ENCODE results near the gene RRM1. TPM values are rescaled to one million over a fixed set of nuclear protein-coding genes. Genes with fewer than 3 reads are reported as not detected.
"Not testable (repeated sequence)": the region's sequence is repeated elsewhere in the genome, so short reads cannot be mapped to it uniquely, and the experiment has no call there.

The RRM1 gene
- total RNA-seq (72.5 TPM), polyA plus RNA-seq (28.7 TPM)

DNA sequence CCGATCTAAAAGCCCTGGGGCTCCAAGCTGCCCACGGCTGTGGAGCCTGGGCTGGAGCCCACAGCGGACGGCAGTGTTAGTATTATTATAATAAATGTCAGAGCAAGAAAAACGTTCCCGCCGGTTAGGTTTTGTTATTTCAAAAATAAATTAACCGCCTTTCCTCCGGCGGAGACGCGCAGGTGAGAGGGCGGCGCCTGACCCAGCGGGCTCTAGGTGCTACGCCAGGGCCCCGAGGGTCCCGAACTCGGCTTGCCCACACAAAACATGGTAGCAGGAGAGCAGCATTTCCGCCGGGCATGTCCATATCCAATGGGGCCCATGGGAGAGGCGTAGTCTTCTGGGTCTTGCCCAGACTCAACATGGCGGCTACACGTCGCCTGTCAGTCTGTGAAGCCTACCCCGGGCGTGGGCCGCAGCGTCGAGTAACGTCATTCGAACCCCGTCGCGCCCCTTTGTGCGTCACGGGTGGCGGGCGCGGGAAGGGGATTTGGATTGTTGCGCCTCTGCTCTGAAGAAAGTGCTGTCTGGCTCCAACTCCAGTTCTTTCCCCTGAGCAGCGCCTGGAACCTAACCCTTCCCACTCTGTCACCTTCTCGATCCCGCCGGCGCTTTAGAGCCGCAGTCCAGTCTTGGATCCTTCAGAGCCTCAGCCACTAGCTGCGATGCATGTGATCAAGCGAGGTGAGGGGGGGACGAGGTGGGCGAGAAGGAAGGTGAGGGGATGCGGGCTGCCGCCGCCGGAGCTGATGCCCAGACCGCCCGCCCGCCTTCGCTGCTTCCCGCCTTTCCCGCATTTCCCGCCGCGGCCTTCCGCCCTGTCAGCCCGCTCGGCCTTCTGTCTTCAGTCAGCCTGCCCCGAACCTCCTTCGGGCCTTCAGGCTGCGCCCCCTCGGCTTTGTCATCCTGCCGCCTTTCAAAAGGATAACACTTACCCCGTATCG lies at the start of gene RRM1:
TSS of gene RRM1 (plus strand) at position 452 of the 944 bp plus-strand sequence. CDS start at position 666, 214 bp downstream.
- Histone ChIP-seq H3K27ac (ENCODE audit: low read depth) (peak within 1 kb of the TSS; percentile 89), H3K4me1 (ENCODE audit: insufficient read depth) (peaks cover 1% of the 10 kb centered on the region), H3K36me3 (ENCODE audit: insufficient read depth) (no peaks in the 10 kb centered on the region), H3K4me3 (ENCODE audit: low read depth, low read length) (peak within 1 kb of the TSS; percentile 64)
- peak; percentile 92 for DNase-seq (ENCODE audit: extremely low spot score)
- under 1% methylated on average over 74 of the region's 74 CpGs for WGBS

- Histone ChIP-seq H3K27ac (ENCODE audit: low read depth) (no peak overlapping the region), H3K4me3 (ENCODE audit: low read depth, low read length) (no peak overlapping the region), H3K4me1 (ENCODE audit: insufficient read depth) (no peaks in the 10 kb centered on the region), H3K36me3 (ENCODE audit: insufficient read depth) (no peaks in the 10 kb centered on the region)
- 43% methylated on average over 4 of the region's 4 CpGs for WGBS
- peak; percentile 43 for DNase-seq (ENCODE audit: extremely low spot score)
These were observed 49.5 kb upstream of the RRM1 start for GRCh38 chr11:4044976-4045646.

GRCh38 chr11:4048340-4048739 lies 46.3 kb upstream of the RRM1 start:
- Histone ChIP-seq H3K4me1 (ENCODE audit: insufficient read depth) (no peaks in the 10 kb centered on the region), H3K36me3 (ENCODE audit: insufficient read depth) (no peaks in the 10 kb centered on the region), H3K27ac (ENCODE audit: low read depth) (no peak overlapping the region), H3K4me3 (ENCODE audit: low read depth, low read length) (no peak overlapping the region)
- DNase-seq (ENCODE audit: extremely low spot score), result no peak

- H3K4me1 ChIP-seq (ENCODE audit: insufficient read depth), result no peaks in the 10 kb centered on the region
- WGBS, result 91% methylated on average over 4 of the region's 4 CpGs
- no peak overlapping the region for H3K4me3 ChIP-seq (ENCODE audit: low read depth, low read length)
- no peak for DNase-seq (ENCODE audit: extremely low spot score)
- H3K36me3 ChIP-seq (ENCODE audit: insufficient read depth), result no peaks in the 10 kb centered on the region
- no peak overlapping the region for H3K27ac ChIP-seq (ENCODE audit: low read depth)
These were observed 45.6 kb upstream of the RRM1 start for GRCh38 chr11:4049006-4049405.

- Histone ChIP-seq H3K27ac (ENCODE audit: low read depth) (no peak overlapping the region), H3K4me3 (ENCODE audit: low read depth, low read length) (no peak overlapping the region), H3K4me1 (ENCODE audit: insufficient read depth) (no peaks in the 10 kb centered on the region), H3K36me3 (ENCODE audit: insufficient read depth) (no peaks in the 10 kb centered on the region)
- DNase-seq (ENCODE audit: extremely low spot score), result no peak
- 95% methylated on average over 1 of the region's 1 CpG for WGBS
These were observed 44.5 kb upstream of the RRM1 start for GRCh38 chr11:4050138-4050537.

GRCh38 chr11:4053200-4053599 lies 41.4 kb upstream of the RRM1 start:
- H3K4me3 ChIP-seq (ENCODE audit: low read depth, low read length); DNase-seq (ENCODE audit: extremely low spot score): not testable (repeated sequence)
- WGBS, result 94% methylated on average over 4 of the region's 4 CpGs

DNA sequence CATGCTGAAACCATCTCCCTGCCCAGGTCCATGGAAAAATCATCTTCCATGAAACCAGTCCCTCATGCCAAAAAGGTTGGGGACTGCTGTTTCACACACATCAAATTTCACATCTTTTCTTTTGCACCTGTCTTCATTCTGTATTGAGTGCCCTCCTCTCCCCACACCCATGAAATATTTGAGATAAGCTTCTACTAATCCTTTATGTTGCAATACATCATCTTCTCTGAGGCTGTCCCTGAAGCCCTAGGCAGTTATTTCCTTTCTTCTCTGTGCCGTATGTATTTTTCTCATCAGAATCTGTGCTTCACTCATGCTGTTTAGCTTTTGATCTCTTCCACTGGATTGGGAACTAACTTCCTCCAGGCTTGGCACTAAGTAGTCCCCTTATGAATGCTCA lies 40.0 kb upstream of the RRM1 start:
- Histone ChIP-seq H3K4me1 (ENCODE audit: insufficient read depth) (no peaks in the 10 kb centered on the region), H3K4me3 (ENCODE audit: low read depth, low read length) (no peak overlapping the region), H3K36me3 (ENCODE audit: insufficient read depth) (peaks cover 3% of the 10 kb centered on the region), H3K27ac (ENCODE audit: low read depth) (no peak overlapping the region)
- WGBS, result 67% methylated on average over 1 of the region's 1 CpG
- no peak for DNase-seq (ENCODE audit: extremely low spot score)

More at GRCh38 chr11:4053200-4053599, 41.4 kb upstream of the RRM1 start:
- H3K27ac ChIP-seq (ENCODE audit: low read depth); H3K36me3 ChIP-seq (ENCODE audit: insufficient read depth); H3K4me1 ChIP-seq (ENCODE audit: insufficient read depth): not testable (repeated sequence)

GRCh38 chr11:4059424-4059823 lies 35.2 kb upstream of the RRM1 start:
- no peak for DNase-seq (ENCODE audit: extremely low spot score)
- peaks cover 3% of the 10 kb centered on the region for H3K36me3 ChIP-seq (ENCODE audit: insufficient read depth)
- no peak overlapping the region for H3K4me3 ChIP-seq (ENCODE audit: low read depth, low read length)
- H3K27ac ChIP-seq (ENCODE audit: low read depth), result no peak overlapping the region
- no peaks in the 10 kb centered on the region for H3K4me1 ChIP-seq (ENCODE audit: insufficient read depth)
- WGBS, result 85% methylated on average over 1 of the region's 1 CpG

DNA sequence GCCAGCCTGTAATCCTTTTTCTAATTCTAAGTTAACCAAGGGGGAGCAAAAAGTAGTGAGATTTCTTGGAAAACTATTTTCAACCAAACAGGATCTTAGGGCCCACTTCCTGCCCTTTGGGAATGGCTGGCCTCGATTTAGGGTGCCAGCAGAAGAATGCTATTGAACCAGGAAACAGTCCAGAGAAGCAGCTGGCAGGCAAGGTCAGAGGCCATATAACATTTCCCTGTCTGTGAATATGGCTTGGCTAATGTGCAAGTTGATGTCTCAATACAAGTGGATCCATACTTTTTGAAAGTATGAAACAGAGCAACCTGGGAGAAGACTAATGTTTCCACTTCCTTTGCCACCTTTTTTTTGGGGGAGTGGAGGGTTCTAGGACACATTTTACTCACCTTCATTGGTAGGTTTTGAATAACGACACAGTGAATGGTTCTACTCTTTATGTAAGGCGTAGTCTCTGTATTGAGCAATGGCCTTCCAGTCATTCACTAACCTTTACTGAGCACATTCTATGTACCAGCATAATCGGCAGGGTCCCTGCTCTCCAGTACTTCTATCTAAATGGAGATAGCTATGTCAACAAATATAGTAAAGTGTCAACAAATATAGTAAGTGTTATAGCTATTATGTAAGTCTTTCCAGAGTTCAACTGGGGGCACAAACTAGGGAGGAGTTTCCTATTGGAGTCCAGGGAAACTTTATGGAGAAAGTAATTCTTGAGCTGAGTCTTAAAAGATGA lies 34.2 kb upstream of the RRM1 start:
- Histone ChIP-seq H3K27ac (ENCODE audit: low read depth) (no peak overlapping the region), H3K4me1 (ENCODE audit: insufficient read depth) (no peaks in the 10 kb centered on the region), H3K4me3 (ENCODE audit: low read depth, low read length) (no peak overlapping the region), H3K36me3 (ENCODE audit: insufficient read depth) (peaks cover 3% of the 10 kb centered on the region)
- no peak for DNase-seq (ENCODE audit: extremely low spot score)
- WGBS, result 79% methylated on average over 4 of the region's 4 CpGs

GRCh38 chr11:4061700-4062099 lies 32.9 kb upstream of the RRM1 start:
- Histone ChIP-seq H3K36me3 (ENCODE audit: insufficient read depth) (peaks cover 3% of the 10 kb centered on the region), H3K4me1 (ENCODE audit: insufficient read depth) (no peaks in the 10 kb centered on the region), H3K27ac (ENCODE audit: low read depth) (no peak overlapping the region), H3K4me3 (ENCODE audit: low read depth, low read length) (no peak overlapping the region)
- whole genome bisulfite sequencing, result 68% methylated on average over 1 of the region's 1 CpG
- DNase-seq (ENCODE audit: extremely low spot score), result no peak

- H3K36me3 ChIP-seq (ENCODE audit: insufficient read depth), result no peaks in the 10 kb centered on the region
- no peak for DNase-seq (ENCODE audit: extremely low spot score)
- no peak overlapping the region for H3K4me3 ChIP-seq (ENCODE audit: low read depth, low read length)
- H3K4me1 ChIP-seq (ENCODE audit: insufficient read depth), result no peaks in the 10 kb centered on the region
- H3K27ac ChIP-seq (ENCODE audit: low read depth), result no peak overlapping the region
- 35% methylated on average over 3 of the region's 3 CpGs for WGBS
These were observed 31.3 kb upstream of the RRM1 start for GRCh38 chr11:4063348-4063747.

DNA sequence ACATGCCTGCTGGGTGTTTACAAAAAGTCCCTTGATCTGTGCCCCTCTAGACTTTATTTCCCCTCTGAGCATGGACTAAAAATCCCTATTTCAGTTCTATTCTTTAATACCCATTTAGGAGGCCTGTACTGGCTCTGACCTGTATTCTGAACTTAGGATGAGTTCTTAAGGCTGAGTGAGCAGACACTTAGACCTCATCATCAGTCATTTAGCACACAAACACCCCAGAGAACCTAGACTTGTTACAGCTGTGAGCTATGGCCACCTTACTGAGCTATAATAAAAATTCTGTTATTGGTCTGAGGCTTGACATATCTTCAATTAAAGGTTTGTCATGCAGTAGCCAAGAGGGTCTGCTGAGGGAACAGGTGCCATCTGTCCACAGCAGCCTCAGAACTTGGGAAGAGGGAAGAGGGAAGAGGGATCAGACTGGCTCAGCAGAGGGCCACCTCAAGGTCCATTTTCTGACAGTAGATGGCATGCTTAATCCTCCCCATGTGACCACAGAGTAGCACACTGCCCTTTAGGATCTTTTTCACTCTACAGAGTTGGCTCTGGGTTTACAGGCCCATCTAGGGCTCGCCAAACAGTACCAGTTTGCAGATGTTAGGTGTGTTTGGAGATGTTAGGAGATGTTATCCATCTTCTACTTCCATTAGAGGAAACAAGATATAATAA lies 30.2 kb upstream of the RRM1 start:
- no peak for DNase-seq (ENCODE audit: extremely low spot score)
- WGBS, result 93% methylated on average over 1 of the region's 1 CpG
- H3K4me1 ChIP-seq (ENCODE audit: insufficient read depth), result no peaks in the 10 kb centered on the region
- no peak overlapping the region for H3K27ac ChIP-seq (ENCODE audit: low read depth)
- H3K36me3 ChIP-seq (ENCODE audit: insufficient read depth), result no peaks in the 10 kb centered on the region
- H3K4me3 ChIP-seq (ENCODE audit: low read depth, low read length), result no peak overlapping the region

DNA sequence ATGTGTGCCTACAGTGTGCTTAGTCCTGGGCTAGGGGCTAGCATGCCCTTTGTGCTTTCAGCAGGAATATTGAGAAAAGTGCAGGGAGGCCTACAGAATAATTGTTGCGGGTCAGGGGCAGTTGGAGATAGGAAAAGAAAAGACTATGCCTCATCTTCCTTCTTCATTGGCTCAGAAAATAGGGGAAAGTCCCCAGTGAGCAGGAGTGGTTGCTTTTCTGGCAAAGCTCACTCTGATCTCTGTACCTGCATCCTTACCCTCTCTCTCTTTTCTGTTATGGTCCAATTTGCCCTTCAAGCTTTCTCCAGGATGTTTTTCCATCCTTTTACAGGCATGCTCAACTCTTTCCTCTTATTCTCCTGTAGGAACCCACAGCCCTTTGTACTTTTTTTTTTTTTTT lies 29.5 kb upstream of the RRM1 start:
- no peak overlapping the region for H3K27ac ChIP-seq (ENCODE audit: low read depth)
- H3K4me1 ChIP-seq (ENCODE audit: insufficient read depth), result no peaks in the 10 kb centered on the region
- DNase-seq (ENCODE audit: extremely low spot score), result no peak
- WGBS, result 98% methylated on average over 1 of the region's 1 CpG
- no peak overlapping the region for H3K4me3 ChIP-seq (ENCODE audit: low read depth, low read length)
- no peaks in the 10 kb centered on the region for H3K36me3 ChIP-seq (ENCODE audit: insufficient read depth)
